Transverse colon (tissue), 4 donors: Measurements from ENCODE around the gene CLMN.

Experiments
- CTCF ChIP-seq, 5 experiments: fragments of 200-600 bp in 3 of 5; fragments of 450-650 bp in 2 of 5; sonication (generic) in 3 of 5; IDR thresholded peaks; 1 replicate in 2 of 5; 2 replicates in 3 of 5; pipeline ENCODE4 v1.5.1; 2016 to 2017; ENCODE audit warnings: antibody characterized with exemption in 5 of 5, inconsistent platforms in 3 of 5, mild to moderate bottlenecking in 2 of 5, moderate library complexity in 1 of 5
- POLR2A ChIP-seq: fragments of 450-650 bp; IDR thresholded peaks from one replicate; pipeline ENCODE4 v1.6.1; 2016; ENCODE audit warnings: antibody characterized with exemption, mild to moderate bottlenecking, moderate library complexity
- POLR2AphosphoS5 ChIP-seq, 3 donors: sonication (generic); formaldehyde crosslinking; IDR thresholded peaks; one replicate each; pipeline ENCODE4 v1.6.1; 2016; ENCODE audit warnings: antibody characterized with exemption in 3 of 3

- TF ChIP-seq CTCF (IDR thresholded peaks at IDR 0.05) (no peak), POLR2AphosphoS5 (IDR thresholded peaks at IDR 0.05) (peak in 2 of 3 donors; percentile 64 to 80), POLR2A (peak; percentile 67)
Measured at GRCh38 chr14:95339301-95339865, 19.7 kb upstream of the CLMN start.
